GM19238 (cell line): ENCODE results near the gene RESF1.

ENCODE experiments used
- DNase-seq: peaks from one replicate; pipeline ENCODE4 v3.0.0; 2011; ENCODE audit warnings: low spot score; ENCODE audit not compliant: insufficient read length

RESF1 gene

GRCh38 chr12:31958569-31959160 lies 550 bp upstream of the RESF1 start:
- no peak for DNase-seq

GRCh38 chr12:31959701-31960391 lies 631 bp downstream of the RESF1 start:
- peak; percentile 53 for DNase-seq

GRCh38 chr12:31961137-31961536 lies 1.9 kb downstream of the RESF1 start:
- DNase-seq = no peak

GRCh38 chr12:31962076-31962475 lies 2.9 kb downstream of the RESF1 start:
- DNase-seq = no peak

- no peak for DNase-seq
Measured at GRCh38 chr12:31964280-31964679, 5.1 kb downstream of the RESF1 start.

- DNase-seq = no peak
Measured at GRCh38 chr12:31965090-31965489, 5.9 kb downstream of the RESF1 start.

- no peak for DNase-seq
Measured at GRCh38 chr12:31966558-31967205, 7.5 kb downstream of the RESF1 start.

- DNase-seq = no peak
Measured at GRCh38 chr12:31967539-31967938, 8.3 kb downstream of the RESF1 start.

GRCh38 chr12:31970199-31970598 lies 11.0 kb downstream of the RESF1 start:
- no peak for DNase-seq

- no peak for DNase-seq
Measured at GRCh38 chr12:31973818-31974217, 14.6 kb downstream of the RESF1 start.

GRCh38 chr12:31974673-31975072 lies 15.5 kb downstream of the RESF1 start:
- no peak for DNase-seq

GRCh38 chr12:31984806-31985591 lies 25.8 kb downstream of the RESF1 start:
- no peak for DNase-seq

GRCh38 chr12:31985832-31986231 lies 26.6 kb downstream of the RESF1 start:
- no peak for DNase-seq

- no peak for DNase-seq
Measured at GRCh38 chr12:31989571-31990362, 30.6 kb downstream of the RESF1 start.

GRCh38 chr12:31991146-31991545 lies 31.9 kb downstream of the RESF1 start:
- no peak for DNase-seq

- no peak for DNase-seq
Measured at GRCh38 chr12:31991815-31992214, 32.6 kb downstream of the RESF1 start.

GRCh38 chr12:31999692-32000091 lies 40.5 kb downstream of the RESF1 start:
- DNase-seq = no peak

- DNase-seq = no peak
Measured at GRCh38 chr12:32000373-32001005, 41.3 kb downstream of the RESF1 start.

GRCh38 chr12:32002848-32003493 lies 43.8 kb downstream of the RESF1 start:
- DNase-seq = no peak

- no peak for DNase-seq
Measured at GRCh38 chr12:32003654-32004053, 44.4 kb downstream of the RESF1 start.
